ENCODE measurements around the gene FOXB1.

Gene FOXB1

GRCh38 chr15:60017538-60018520, 13.7 kb downstream of the FOXB1 start:
- TF ChIP-seq CTCF (IDR thresholded peaks at IDR 0.05; ENCODE audit: control insufficient read depth, insufficient read depth, low read depth, low read length, missing control alignments), result no peak
- DNase-seq (ENCODE audit: low read depth), result no peak
- H3K4me3 ChIP-seq (ENCODE audit: control insufficient read depth, low read depth, low read length), result no peak overlapping the region

GRCh38 chr15:60020736-60021135, 16.6 kb downstream of the FOXB1 start:
- DNase-seq (ENCODE audit: low read depth), result no peak
- TF ChIP-seq CTCF (IDR thresholded peaks at IDR 0.05; ENCODE audit: control insufficient read depth, insufficient read depth, low read depth, low read length, missing control alignments), result no peak
- no peak overlapping the region for H3K4me3 ChIP-seq (ENCODE audit: control insufficient read depth, low read depth, low read length)

GRCh38 chr15:60021589-60022378, 17.7 kb downstream of the FOXB1 start:
- DNase-seq (ENCODE audit: low read depth), result no peak
- TF ChIP-seq CTCF (IDR thresholded peaks at IDR 0.05; ENCODE audit: control insufficient read depth, insufficient read depth, low read depth, low read length, missing control alignments), result no peak
- no peak overlapping the region for H3K4me3 ChIP-seq (ENCODE audit: control insufficient read depth, low read depth, low read length)

GRCh38 chr15:60022379-60022741, 18.2 kb downstream of the FOXB1 start:
- no peak overlapping the region for H3K4me3 ChIP-seq (ENCODE audit: control insufficient read depth, low read depth, low read length)
- TF ChIP-seq CTCF (IDR thresholded peaks at IDR 0.05; ENCODE audit: control insufficient read depth, insufficient read depth, low read depth, low read length, missing control alignments), result no peak
- DNase-seq (ENCODE audit: low read depth), result no peak

GRCh38 chr15:60026555-60026954, 22.4 kb downstream of the FOXB1 start:
- no peak overlapping the region for H3K4me3 ChIP-seq (ENCODE audit: control insufficient read depth, low read depth, low read length)
- no peak for DNase-seq (ENCODE audit: low read depth)
- no peak for TF ChIP-seq CTCF (IDR thresholded peaks at IDR 0.05; ENCODE audit: control insufficient read depth, insufficient read depth, low read depth, low read length, missing control alignments)

- TF ChIP-seq CTCF (IDR thresholded peaks at IDR 0.05; ENCODE audit: control insufficient read depth, insufficient read depth, low read depth, low read length, missing control alignments), result no peak
- no peak overlapping the region for H3K4me3 ChIP-seq (ENCODE audit: control insufficient read depth, low read depth, low read length)
- DNase-seq (ENCODE audit: low read depth), result no peak
Observed at GRCh38 chr15:60035344-60035743, 31.2 kb downstream of the FOXB1 start.

All from AG09309 (cell line).